ENCODE results near the gene GIGYF2.

DNA sequence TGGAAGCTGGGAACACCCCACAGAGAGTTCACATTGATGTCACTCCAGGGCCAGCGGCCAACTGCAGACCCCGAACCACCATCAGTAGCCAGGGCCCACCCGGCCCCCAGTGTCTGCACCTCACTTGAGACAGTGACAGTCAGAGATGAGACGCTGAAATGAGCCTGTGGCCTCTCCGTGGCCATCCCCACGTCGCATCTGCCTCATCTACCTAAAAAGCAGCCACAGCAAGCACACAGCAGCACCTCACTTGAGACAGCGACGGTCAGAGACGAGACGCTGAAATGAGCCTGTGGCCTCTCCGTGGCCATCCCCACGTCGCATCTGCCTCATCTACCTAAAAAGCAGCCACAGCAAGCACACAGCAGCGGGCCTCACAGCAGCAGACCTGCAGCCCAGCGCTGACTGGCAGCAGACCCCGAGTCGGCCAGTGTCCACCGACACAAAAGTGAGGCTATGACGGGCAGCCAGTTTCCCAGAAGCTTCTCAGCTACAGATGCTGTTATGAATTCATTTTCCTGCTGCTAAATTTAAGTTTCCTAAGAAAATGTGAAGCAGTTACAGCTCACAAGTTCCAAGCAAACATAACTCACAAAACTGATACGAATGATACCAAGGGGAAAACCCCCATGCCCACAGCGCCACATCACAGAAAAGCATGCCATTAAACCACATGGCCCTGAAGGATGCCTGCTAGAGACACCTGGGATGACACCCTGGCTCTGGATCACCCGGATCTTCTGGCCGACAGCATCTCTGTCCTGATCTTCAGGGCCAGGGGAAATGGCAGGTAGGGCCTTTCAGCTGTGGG lies 200.7 kb downstream of the GIGYF2 start:
- TF ChIP-seq EP300 (IDR thresholded peaks at IDR 0.05): no peak
- TF ChIP-seq, protein P1, sequence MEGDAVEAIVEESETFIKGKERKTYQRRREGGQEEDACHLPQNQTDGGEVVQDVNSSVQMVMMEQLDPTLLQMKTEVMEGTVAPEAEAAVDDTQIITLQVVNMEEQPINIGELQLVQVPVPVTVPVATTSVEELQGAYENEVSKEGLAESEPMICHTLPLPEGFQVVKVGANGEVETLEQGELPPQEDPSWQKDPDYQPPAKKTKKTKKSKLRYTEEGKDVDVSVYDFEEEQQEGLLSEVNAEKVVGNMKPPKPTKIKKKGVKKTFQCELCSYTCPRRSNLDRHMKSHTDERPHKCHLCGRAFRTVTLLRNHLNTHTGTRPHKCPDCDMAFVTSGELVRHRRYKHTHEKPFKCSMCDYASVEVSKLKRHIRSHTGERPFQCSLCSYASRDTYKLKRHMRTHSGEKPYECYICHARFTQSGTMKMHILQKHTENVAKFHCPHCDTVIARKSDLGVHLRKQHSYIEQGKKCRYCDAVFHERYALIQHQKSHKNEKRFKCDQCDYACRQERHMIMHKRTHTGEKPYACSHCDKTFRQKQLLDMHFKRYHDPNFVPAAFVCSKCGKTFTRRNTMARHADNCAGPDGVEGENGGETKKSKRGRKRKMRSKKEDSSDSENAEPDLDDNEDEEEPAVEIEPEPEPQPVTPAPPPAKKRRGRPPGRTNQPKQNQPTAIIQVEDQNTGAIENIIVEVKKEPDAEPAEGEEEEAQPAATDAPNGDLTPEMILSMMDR (IDR thresholded peaks at IDR 0.05): no peak
